HG03378 (cell line): Measurements from ENCODE around the gene LRRC46.

Source experiments
- ATAC-seq: cut with Tn5 transposase; IDR thresholded peaks from one replicate; pipeline ENCODE4 v1.9.1; 2021; ENCODE audit warnings: mild to moderate bottlenecking, moderate library complexity; ENCODE audit not compliant: unreplicated experiment

The LRRC46 gene

DNA sequence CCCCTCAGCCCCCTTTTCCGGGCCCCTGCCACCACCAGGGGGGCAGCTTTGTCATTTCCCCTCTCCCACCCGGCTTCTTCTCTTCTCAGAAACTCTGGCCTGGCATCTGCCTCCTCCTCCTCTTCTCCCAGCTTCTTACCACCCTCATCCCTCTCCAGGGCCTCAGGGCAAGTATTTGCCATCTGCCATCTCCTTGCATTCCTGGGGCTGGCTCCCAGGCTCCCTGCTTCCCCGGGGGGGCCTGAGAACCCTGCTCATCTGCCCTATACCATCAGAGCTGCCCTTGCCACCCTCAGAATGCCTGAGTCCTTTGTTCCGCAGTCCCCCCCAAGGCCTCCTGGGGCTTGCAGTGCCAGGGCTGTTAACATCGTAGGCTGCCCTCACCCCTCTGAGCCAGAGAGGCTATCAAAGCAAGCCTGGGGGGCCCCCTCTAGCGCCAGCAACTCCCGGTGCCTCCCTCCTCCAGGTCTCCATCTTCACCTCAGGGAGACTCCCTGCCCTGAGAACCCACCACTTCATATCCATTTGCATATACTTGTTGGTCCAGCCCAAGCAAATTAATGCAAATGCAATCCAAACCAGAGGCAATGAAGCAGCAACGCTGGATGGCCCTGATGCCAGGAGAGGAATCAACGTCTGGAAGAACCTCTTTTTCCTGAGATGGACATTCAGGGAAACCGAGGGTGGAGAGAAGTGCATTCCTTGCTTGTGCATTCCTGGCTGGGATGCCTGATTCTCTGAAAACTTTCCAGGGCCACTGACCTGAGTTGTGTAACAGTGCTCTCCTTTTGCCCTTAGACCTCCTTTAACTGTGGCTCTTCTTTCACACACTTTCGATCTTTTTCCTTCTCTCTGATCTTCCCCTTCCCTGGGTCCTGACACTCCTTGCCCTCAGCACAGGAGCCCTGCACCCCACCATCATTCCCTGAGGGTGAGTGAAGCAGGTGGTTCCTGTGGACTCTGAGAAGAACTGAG is 43.8 kb downstream of the LRRC46 start:
- no peak for ATAC-seq

DNA sequence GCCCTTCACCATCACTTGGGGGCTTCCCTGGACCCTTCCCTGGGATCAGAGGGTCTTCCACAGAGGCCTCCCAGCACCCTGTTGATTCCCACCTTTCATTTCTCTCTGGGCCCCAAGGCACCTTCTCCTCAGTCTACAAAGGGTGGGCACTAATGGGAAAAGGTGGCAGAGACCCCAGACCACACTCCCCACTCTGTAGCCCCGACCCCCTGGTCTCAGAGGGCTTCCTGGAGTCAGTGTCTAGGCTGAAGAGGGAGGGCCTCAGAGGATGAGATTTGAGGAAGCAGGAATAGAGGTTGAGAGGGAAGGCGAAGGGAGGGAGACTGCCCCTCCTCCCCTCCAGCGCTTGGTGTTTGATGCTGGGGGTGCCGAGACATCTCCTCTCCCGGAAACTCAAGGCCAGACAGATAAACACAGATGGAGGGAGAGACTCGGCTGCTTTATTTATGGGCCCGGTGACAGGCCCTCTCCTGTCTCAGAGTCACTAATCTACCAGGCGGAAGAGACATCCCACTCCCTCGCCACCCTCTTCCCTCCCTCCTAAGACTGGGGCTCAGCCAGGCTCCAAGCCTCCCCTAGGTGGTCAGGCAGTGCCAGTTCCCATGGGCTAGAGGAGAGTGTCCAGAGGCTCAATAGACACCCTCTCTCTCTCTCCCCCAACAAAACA is 46.0 kb downstream of the LRRC46 start:
- no peak for ATAC-seq

GRCh38 chr17:47878203-47879027 is 46.9 kb downstream of the LRRC46 start:
- ATAC-seq, result no peak

DNA sequence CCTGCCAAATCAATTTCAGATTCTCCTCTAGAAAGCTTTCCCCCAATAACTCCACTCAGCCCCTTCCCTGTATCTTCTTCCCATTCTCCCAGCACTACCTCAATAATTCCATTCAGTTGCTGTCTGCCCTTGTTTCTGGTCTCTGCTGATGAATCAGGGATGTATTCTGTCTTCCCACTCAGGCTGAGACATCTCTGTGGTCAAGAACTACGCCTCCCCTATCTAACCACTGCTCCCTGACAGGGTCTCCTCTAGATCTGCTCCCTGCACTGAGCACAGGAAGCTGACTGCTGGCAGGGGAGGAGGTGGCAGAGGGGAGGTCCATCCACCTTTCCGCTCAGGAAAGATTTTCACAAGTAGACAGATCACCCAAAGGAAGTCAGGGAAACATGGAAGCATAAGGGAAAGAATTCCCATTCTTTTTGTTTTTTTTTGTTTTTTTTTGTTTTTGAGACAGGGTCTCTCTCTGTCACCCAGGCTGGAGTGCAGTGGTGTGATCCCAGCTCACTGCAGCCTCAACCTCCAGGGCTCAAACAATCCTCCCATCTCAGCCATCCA is 47.6 kb downstream of the LRRC46 start:
- ATAC-seq, result no peak

DNA sequence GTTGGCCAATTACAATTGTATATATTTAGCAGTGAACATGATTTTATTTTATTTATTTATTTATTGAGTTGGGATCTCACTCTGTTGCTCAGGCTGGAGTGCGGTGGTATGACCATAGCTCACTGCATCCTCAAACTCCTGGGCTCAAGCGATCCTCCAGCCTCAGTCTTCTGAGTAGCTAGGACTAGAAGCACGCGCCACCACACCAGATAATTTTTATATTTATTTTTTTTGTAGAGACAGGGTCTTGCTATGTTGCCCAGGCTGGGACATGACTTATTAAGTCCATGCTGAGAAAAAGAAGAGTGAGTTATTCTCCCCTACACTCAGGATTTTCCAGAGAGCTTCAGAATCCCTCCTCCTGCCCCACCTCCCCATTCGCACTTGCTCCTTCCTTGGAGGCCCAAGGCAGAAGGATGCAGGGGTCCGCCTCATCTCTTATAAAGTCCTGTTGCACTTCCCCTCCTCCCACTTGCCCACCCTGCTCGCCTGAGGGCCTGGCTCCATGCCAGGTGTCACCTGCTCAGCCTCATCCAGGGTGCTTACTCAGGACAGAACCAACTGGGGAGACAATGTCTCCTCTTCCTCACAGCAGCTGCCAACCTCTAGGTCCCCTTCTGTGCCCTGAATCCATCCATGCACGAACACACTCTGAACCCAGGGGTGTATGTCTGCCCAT is 48.4 kb downstream of the LRRC46 start:
- ATAC-seq, result no peak

GRCh38 chr17:47882247-47882646 is 50.8 kb downstream of the LRRC46 start:
- no peak for ATAC-seq

- ATAC-seq, result no peak
These were observed 51.5 kb downstream of the LRRC46 start for GRCh38 chr17:47882695-47883588.

DNA sequence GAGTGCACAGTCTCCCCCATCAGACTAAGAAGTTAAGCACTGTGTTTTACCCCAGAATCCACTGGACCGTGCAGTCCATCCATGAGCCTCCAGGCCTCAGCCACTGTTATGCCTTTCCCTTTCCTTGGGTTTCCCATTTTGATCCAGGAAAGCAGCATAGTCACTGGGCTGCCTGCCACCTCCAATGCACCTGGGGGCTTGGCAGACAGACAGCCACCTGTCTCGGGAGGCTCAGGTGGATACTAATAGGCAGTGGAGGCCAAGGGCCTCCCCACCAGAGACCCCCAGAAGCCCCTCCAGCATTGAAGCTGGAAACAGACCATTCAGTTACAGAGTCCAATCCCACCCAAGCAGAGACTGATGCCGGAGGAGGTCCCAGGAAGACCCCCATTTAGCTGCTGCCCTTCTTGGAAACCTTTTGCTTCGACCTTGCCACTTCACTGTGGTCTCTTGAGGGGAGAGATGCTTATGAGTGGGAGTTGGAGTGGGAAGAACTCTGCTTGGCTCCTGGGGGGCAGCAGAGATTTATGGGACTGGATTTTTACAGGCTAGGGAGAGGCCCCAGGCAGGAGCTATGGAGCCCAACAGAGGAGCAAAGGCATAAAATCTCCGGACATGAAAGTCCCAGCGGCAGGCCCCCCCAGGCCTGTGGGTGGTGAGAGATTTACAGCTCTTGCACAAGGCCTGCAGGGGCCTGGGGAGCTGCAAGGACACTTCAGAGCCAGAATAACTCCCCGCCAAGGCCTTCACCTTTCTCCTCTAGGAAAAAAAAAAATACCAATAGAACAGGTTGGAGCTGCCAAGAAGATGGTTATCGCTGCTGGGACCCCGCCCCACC is 52.3 kb downstream of the LRRC46 start:
- no peak for ATAC-seq

DNA sequence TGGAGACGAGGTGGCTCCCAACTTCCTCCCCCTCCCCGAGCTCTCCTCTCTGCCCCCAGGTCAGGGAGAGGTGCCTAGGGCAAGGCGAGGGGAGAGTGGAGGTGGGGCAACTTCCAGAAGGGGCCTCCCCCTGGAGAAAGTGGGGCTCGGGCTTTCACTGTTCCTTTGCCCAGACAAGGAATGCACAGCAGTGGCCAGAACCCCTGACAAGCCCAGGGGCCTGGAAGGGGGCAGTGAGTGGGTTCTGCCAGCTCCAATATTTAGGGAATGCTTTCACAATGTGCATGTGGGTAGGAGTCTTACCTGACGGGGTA is 52.9 kb downstream of the LRRC46 start:
- no peak for ATAC-seq

DNA sequence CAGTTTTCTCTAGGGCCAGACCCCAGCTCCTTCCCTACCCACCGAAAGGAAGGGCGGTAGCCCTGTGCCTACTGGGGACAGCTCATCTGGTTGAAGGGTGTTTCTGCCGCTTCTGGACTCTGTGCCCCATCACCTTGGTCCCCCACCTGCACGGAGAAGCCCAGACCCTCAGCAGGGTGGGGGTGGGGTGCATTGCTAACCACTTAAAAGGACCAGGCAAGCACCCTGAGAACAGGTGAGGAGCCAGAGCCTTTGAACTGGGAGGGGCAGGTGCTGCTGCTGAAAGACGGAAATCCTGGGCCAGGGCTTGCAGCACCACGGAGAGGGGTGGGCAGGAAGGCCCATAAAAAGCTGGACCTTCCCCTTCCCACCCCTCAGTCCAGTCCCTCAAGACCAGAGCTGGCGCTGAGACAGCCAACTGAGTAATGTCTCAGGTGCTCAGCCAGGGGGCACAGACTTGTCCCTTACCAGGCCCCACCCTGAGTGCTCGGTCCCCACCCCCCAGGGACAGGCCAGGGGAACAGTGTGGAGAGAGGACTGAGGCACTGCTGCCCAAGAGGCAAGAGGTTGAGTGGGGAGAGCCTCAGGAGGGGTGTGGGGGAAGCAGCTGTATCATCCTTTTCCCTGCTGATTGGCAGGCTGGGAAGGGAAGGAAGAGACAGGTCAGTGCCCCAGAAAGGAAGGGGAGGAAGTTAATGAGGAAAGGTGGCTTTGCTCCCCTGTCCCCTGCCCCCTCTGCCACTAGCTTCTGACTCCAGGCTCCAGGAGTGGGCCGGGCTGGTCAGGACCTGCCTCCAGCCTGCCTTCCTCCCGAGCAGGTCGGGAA is 53.6 kb downstream of the LRRC46 start:
- no peak for ATAC-seq
